Left ventricle myocardium inferior (tissue), 1 donor: ENCODE results near the gene EPHB1. TPM values are rescaled to one million over a fixed set of nuclear protein-coding genes. Genes with fewer than 3 reads are reported as not detected.

ENCODE experiments used
- DNase-seq: peaks from one replicate; pipeline ENCODE4 v3.0.0-alpha.2; 2020
- H3K27ac ChIP-seq: fragments of 200-600 bp; replicated peaks from 2 replicates; pipeline ENCODE4 v1.8.0; 2021
- H3K27me3 ChIP-seq: fragments of 200-600 bp; 2 replicates; pipeline ENCODE4 v1.8.0; 2021; ENCODE audit warnings: low read depth
- H3K36me3 ChIP-seq: fragments of 200-600 bp; 2 replicates; pipeline ENCODE4 v1.8.0; 2021
- H3K4me1 ChIP-seq: fragments of 200-600 bp; 2 replicates; pipeline ENCODE4 v1.8.0; 2021
- H3K4me3 ChIP-seq: fragments of 200-600 bp; 2 replicates; pipeline ENCODE4 v1.8.0; 2021; ENCODE audit warnings: mild to moderate bottlenecking, moderate library complexity
- H3K9me3 ChIP-seq: fragments of 200-600 bp; replicated peaks from 2 replicates; pipeline ENCODE4 v1.8.0; 2021
- intact Hi-C: fragments of 100-400 bp; cut with micrococcal nuclease; formaldehyde crosslinking; loops from one replicate; pipeline ENCODE4 v1.11.0; 2022
- total RNA-seq: library from RNA; stranded (reverse); fragmentation: NEBNext Ultra II Directional; extraction: Animal tissue kit (Norgen Biotek cat#: 25700); gene quantifications from one replicate; pipeline ENCODE4 v1.2.1, GENCODE V29; 2021
- TF ChIP-seq, protein P1 (sequence below): fragments of 200-600 bp; IDR thresholded peaks from 2 replicates; pipeline ENCODE4 v1.8.0; 2021; ENCODE audit warnings: antibody characterized with exemption, mild to moderate bottlenecking, borderline replicate concordance
- donor health status: DM: no; HTN: yes; CAD: no; lungs with severe emphysema.

The EPHB1 gene
- total RNA-seq, 1 donor from 2014 or later = 1.3 TPM

DNA sequence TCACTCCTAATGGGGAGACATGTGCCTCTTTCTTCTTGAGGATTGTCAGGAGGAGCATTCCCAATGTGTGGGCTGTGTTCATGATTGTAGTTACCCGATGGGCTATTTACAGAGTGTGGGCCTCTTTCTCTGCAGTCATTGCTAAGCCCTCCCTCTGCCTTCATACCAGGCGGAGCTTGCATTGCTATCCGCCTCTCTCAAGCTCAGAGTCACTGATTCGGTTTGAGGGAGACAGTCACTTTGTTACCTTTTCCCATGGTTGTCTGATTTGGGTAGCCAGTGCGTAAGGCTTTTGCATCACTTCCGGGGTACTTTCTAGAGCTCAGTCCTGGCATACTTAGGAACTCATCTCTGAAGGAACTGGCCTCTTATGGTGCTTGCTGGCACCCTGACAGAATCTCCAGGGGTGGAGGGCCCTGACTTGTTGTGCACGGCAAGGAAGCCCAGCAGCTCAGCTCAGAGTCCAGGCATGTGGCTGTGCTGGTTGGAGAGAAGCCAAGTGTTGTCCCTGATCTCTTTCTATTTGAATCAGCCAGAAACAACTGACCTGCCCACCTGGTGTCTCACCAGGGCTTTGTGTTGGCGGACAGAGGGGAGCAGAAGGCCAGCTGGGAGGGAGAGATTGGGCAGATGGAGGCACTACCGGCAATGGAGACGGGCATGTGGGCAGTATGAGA lies 79.8 kb downstream of the EPHB1 start:
- Histone ChIP-seq H3K27ac (no peak overlapping the region), H3K9me3 (no peaks in the 10 kb centered on the region), H3K27me3 (no peaks in the 10 kb centered on the region), H3K4me3 (no peak overlapping the region), H3K36me3 (no peaks in the 10 kb centered on the region), H3K4me1 (no peaks in the 10 kb centered on the region)
- TF ChIP-seq, protein P1, sequence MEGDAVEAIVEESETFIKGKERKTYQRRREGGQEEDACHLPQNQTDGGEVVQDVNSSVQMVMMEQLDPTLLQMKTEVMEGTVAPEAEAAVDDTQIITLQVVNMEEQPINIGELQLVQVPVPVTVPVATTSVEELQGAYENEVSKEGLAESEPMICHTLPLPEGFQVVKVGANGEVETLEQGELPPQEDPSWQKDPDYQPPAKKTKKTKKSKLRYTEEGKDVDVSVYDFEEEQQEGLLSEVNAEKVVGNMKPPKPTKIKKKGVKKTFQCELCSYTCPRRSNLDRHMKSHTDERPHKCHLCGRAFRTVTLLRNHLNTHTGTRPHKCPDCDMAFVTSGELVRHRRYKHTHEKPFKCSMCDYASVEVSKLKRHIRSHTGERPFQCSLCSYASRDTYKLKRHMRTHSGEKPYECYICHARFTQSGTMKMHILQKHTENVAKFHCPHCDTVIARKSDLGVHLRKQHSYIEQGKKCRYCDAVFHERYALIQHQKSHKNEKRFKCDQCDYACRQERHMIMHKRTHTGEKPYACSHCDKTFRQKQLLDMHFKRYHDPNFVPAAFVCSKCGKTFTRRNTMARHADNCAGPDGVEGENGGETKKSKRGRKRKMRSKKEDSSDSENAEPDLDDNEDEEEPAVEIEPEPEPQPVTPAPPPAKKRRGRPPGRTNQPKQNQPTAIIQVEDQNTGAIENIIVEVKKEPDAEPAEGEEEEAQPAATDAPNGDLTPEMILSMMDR = no peak
- DNase-seq = no peak
- intact Hi-C loops = no loop called here

DNA sequence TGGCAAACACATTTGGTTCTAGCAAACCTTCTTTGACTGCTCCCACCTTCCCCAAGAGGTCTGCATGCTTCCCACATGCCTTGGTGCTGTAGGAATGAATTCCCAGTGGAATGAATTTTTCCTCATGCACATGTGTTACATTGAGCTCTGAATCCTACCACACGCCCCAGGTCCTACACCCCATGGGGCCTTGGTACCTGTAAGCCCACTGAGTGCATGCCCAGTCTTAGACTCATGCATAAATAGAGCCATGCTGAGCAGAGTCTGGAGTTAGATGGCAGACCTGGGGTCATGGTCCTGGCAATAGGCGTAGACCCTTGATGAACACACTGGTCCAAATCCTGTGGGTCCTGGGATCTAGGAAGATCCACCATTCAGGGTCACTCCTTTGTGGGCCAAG lies 81.8 kb downstream of the EPHB1 start:
- H3K27me3 ChIP-seq = no peaks in the 10 kb centered on the region
- intact Hi-C loops = no loop called here
- no peak overlapping the region for H3K27ac ChIP-seq
- TF ChIP-seq, protein P1 = no peak
- H3K4me3 ChIP-seq = no peak overlapping the region
- H3K36me3 ChIP-seq = no peaks in the 10 kb centered on the region
- DNase-seq = no peak
- H3K9me3 ChIP-seq = no peaks in the 10 kb centered on the region
- no peaks in the 10 kb centered on the region for H3K4me1 ChIP-seq

DNA sequence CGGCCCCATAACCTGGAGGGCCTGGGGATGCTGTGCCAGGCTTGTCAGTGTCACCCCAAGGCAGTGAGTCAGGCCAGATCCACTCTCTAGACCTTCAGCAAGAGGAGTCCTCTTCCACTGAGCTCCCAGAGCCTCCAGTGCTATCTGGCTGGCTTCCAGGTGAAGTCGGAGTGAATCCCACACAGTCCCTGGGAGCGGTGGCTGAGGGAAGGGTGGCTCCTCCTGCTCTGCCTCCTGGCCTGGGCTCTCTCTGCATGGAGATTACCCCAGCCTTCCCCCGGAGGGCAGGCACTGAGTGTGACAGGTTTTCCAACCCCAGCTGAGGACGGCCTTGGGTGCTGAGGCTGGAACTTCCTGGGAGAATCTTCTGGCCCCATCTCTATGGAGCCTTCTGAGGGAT lies 82.7 kb downstream of the EPHB1 start:
- Histone ChIP-seq H3K9me3 (no peaks in the 10 kb centered on the region), H3K4me3 (no peak overlapping the region), H3K27me3 (no peaks in the 10 kb centered on the region), H3K36me3 (no peaks in the 10 kb centered on the region), H3K27ac (no peak overlapping the region), H3K4me1 (no peaks in the 10 kb centered on the region)
- no peak for DNase-seq
- intact Hi-C loops = no loop called here
- TF ChIP-seq, protein P1 = no peak

DNA sequence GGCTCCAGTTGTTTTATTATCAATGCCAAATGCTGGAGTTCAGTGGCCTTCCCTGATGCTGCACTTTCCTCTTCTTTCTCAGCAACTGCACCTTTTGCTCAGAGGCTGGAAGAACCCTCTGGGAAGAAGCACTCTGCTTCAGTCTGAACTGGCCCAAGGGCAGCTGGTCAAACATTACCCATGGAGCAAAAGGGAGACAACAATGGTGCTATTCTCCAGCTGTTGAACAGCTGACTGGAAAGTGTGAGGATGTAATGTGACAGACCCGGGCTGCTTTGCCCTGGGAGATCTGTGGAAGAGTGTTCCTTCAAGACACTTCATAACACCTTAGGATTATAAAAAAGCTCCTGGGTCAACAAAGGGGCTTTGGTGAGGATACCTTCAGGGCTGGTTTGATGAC lies 84.9 kb downstream of the EPHB1 start:
- Histone ChIP-seq H3K27ac (no peak overlapping the region), H3K36me3 (no peaks in the 10 kb centered on the region), H3K27me3 (no peaks in the 10 kb centered on the region), H3K9me3 (no peaks in the 10 kb centered on the region), H3K4me3 (no peak overlapping the region), H3K4me1 (no peaks in the 10 kb centered on the region)
- DNase-seq = no peak
- TF ChIP-seq, protein P1 = no peak
- intact Hi-C loops = no loop called here

DNA sequence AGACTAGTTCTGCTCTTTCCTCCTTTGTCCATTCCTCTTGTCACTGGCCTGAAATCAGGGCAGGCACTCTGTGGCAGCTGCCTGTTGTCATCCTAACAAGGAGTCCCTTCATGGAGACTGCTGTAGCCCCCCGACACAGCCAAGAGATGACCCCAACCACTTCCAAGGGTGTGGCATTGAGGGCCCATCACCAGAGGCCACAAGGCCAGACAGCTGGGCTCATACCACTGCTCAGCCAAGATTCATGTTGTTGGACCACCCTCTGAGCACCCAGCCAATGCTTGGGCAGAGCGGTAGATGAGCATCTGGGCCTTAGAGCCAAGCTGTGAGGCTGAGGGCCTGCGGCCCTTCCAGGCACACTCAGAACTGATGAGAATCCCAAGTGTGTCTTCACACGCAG lies 85.4 kb downstream of the EPHB1 start:
- intact Hi-C loops = no loop called here
- Histone ChIP-seq H3K27me3 (no peaks in the 10 kb centered on the region), H3K36me3 (no peaks in the 10 kb centered on the region), H3K4me3 (no peak overlapping the region), H3K9me3 (no peaks in the 10 kb centered on the region), H3K4me1 (no peaks in the 10 kb centered on the region), H3K27ac (no peak overlapping the region)
- DNase-seq = no peak
- TF ChIP-seq, protein P1 = no peak
